ENCODE measurements around the gene TSKS. TPM values are rescaled to one million over a fixed set of nuclear protein-coding genes. Genes with fewer than 3 reads are reported as not detected.
A peak's percentile ranks its signal among the peaks of the same experiment; 100 is the strongest.

The TSKS gene
- total and polyA plus RNA-seq, 11 donors = 0.23 to 0.77 (median 0.40) TPM; not detected in 3

DNA sequence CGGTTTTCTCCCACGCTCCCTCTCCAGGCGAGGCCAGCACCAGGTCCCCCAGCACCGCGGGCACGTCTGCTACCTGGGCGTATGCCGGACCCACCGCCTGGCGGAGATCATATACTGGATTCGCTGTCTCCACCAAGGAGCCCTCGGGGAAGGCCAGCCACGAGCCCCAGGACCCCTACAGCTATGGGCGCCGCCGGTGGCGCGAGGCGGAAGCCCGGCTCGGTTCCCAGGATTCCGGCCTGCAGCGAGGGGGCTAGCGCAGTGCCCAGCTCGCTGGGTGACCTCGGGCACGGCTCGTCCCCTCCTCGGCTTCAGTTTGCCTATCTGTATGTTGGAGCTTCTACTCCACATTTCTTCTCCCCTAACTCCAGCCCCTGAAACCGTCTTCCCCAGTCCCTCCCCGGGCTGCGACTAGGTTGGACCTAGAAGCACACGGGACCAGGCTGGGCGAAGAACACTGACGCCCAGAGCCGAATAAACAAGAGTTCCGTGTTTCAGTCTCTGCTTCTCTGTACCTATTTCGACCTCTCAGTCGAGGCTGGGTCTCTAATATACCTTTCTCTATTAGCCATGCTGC, 72.9 kb downstream of the TSKS start:
- H3K36me3 ChIP-seq = peaks cover 0 to 22% (median 19%) of the 10 kb centered on the region in 9 donors
- peaks cover 0 to 56% (median 32%) of the 10 kb centered on the region in 12 donors for H3K4me1 ChIP-seq
- no peak for DNase-seq
- WGBS, 4 donors = 7 to 15% (median 11%) methylated on average over 26 to 39 of the region's 39 CpGs
- H3K27ac ChIP-seq = peak overlapping the region; percentile 20 to 85 (median 64)
- peaks cover 0 to 27% (median 0%) of the 10 kb centered on the region in 9 donors for H3K27me3 ChIP-seq
- H3K9me3 ChIP-seq = no peaks in the 10 kb centered on the region
- peak overlapping the region; percentile 25 to 71 (median 58) for H3K4me3 ChIP-seq
- ATAC-seq = peak in 3 of 4 donors; percentile 3 to 6 (median 5)
- intact Hi-C loops (cut with DNase I) = loop anchor here in 1 of 10 donors (5.0 kb wide), 1 partner anchor 72 kb away; the partner anchor contains the start of gene TSKS
- TF ChIP-seq POLR2A (IDR thresholded peaks at IDR 0.05) = no peak
- TF ChIP-seq, protein P1, sequence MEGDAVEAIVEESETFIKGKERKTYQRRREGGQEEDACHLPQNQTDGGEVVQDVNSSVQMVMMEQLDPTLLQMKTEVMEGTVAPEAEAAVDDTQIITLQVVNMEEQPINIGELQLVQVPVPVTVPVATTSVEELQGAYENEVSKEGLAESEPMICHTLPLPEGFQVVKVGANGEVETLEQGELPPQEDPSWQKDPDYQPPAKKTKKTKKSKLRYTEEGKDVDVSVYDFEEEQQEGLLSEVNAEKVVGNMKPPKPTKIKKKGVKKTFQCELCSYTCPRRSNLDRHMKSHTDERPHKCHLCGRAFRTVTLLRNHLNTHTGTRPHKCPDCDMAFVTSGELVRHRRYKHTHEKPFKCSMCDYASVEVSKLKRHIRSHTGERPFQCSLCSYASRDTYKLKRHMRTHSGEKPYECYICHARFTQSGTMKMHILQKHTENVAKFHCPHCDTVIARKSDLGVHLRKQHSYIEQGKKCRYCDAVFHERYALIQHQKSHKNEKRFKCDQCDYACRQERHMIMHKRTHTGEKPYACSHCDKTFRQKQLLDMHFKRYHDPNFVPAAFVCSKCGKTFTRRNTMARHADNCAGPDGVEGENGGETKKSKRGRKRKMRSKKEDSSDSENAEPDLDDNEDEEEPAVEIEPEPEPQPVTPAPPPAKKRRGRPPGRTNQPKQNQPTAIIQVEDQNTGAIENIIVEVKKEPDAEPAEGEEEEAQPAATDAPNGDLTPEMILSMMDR (IDR thresholded peaks at IDR 0.05) = peak in 1 of 12 donors; percentile 31

Small RNA genes within 50 kb of the gene (microRNA-seq; reads per million reads assigned to microRNA genes)
- gene MIR6799 = 0 to 3.5 (median 0.40) reads per million in 4 donors

Other genes starting within 250 kb of the TSKS start
- 10 to 100 TPM in 4 of 9 donors, 1 to 10 TPM in 5; 3.8 to 50.8 (median 9.6) TPM for gene RCN3, start 235.3 kb downstream of the TSKS start, total RNA-seq
- 10 to 100 TPM; 16.3 to 16.8 TPM for gene RCN3, start 235.3 kb downstream of the TSKS start, polyA plus RNA-seq
- gene NOSIP, start 182.8 kb downstream of the TSKS start, total RNA-seq = 10 to 100 TPM; 37.3 to 67.2 (median 46.3) TPM
- 10 to 100 TPM; 65.5 to 91.3 TPM for gene NOSIP, start 182.8 kb downstream of the TSKS start, polyA plus RNA-seq
- 1 to 10 TPM in 4 of 9 donors, under 1 TPM in 4, not detected in 1; 0.27 to 1.5 (median 0.88) TPM for gene PRRG2, start 182.0 kb downstream of the TSKS start, total RNA-seq
- 1 to 10 TPM in 1 of 2 donors, under 1 TPM in 1; 0.53 to 3.2 TPM for gene PRRG2, start 182.0 kb downstream of the TSKS start, polyA plus RNA-seq
- gene PRR12, start 172.1 kb downstream of the TSKS start, total RNA-seq = 10 to 100 TPM; 10.9 to 20.0 (median 15.5) TPM
- 10 to 100 TPM in 1 of 2 donors, 1 to 10 TPM in 1; 8.0 to 13.6 TPM for gene PRR12, start 172.1 kb downstream of the TSKS start, polyA plus RNA-seq
- 100 to 1,000 TPM in 7 of 9 donors, 10 to 100 TPM in 2; 64.4 to 149 (median 110) TPM for gene RRAS, start 123.2 kb downstream of the TSKS start, total RNA-seq
- gene RRAS, start 123.2 kb downstream of the TSKS start, polyA plus RNA-seq = 100 to 1,000 TPM; 133 to 177 TPM
- gene SCAF1, start 121.1 kb downstream of the TSKS start, total RNA-seq = 10 to 100 TPM; 24.5 to 52.8 (median 46.3) TPM
- gene SCAF1, start 121.1 kb downstream of the TSKS start, polyA plus RNA-seq = 10 to 100 TPM; 26.9 to 28.2 TPM
- gene IRF3, start 97.4 kb downstream of the TSKS start, total RNA-seq = 10 to 100 TPM; 23.1 to 55.7 (median 30.5) TPM
- gene IRF3, start 97.4 kb downstream of the TSKS start, polyA plus RNA-seq = 10 to 100 TPM; 35.1 to 68.0 TPM
- gene BCL2L12, start 97.4 kb downstream of the TSKS start, total RNA-seq = 10 to 100 TPM in 5 of 9 donors, 1 to 10 TPM in 4; 5.9 to 15.9 (median 10.0) TPM
- 10 to 100 TPM; 14.2 to 18.6 TPM for gene BCL2L12, start 97.4 kb downstream of the TSKS start, polyA plus RNA-seq
- gene PRMT1, start 86.0 kb downstream of the TSKS start, total RNA-seq = 100 to 1,000 TPM; 106 to 170 (median 124) TPM
- gene PRMT1, start 86.0 kb downstream of the TSKS start, polyA plus RNA-seq = 100 to 1,000 TPM; 113 to 283 TPM
- 1 to 10 TPM in 1 of 9 donors, under 1 TPM in 7, not detected in 1; 0.14 to 1.6 (median 0.48) TPM for gene ADM5, start 73.7 kb downstream of the TSKS start, total RNA-seq
- gene ADM5, start 73.7 kb downstream of the TSKS start, polyA plus RNA-seq = under 1 TPM; 0.58 to 0.76 TPM
- 1 to 10 TPM in 8 of 9 donors, under 1 TPM in 1; 1.00 to 6.0 (median 2.2) TPM for gene CPT1C, start 72.2 kb downstream of the TSKS start, total RNA-seq
- 1 to 10 TPM; 3.0 to 3.1 TPM for gene CPT1C, start 72.2 kb downstream of the TSKS start, polyA plus RNA-seq
- 100 to 1,000 TPM in 1 of 9 donors, 10 to 100 TPM in 8; 53.6 to 152 (median 70.5) TPM for gene AP2A1, start 3.7 kb upstream of the TSKS start, total RNA-seq
- 100 to 1,000 TPM in 1 of 2 donors, 10 to 100 TPM in 1; 33.4 to 115 TPM for gene AP2A1, start 3.7 kb upstream of the TSKS start, polyA plus RNA-seq
- 10 to 100 TPM; 12.7 to 29.1 (median 16.2) TPM for gene FUZ, start 50.0 kb upstream of the TSKS start, total RNA-seq
- gene FUZ, start 50.0 kb upstream of the TSKS start, polyA plus RNA-seq = 10 to 100 TPM; 14.3 to 24.3 TPM
- 100 to 1,000 TPM in 1 of 9 donors, 10 to 100 TPM in 8; 45.8 to 119 (median 54.7) TPM for gene MED25, start 55.0 kb upstream of the TSKS start, total RNA-seq
- 10 to 100 TPM; 44.1 to 60.2 TPM for gene MED25, start 55.0 kb upstream of the TSKS start, polyA plus RNA-seq
- 100 to 1,000 TPM in 1 of 9 donors, 10 to 100 TPM in 8; 70.9 to 109 (median 91.5) TPM for gene PTOV1, start 87.9 kb upstream of the TSKS start, total RNA-seq
- 100 to 1,000 TPM in 1 of 2 donors, 10 to 100 TPM in 1; 85.9 to 135 TPM for gene PTOV1, start 87.9 kb upstream of the TSKS start, polyA plus RNA-seq
- gene PNKP, start 104.3 kb upstream of the TSKS start, total RNA-seq = 10 to 100 TPM; 26.6 to 57.0 (median 36.8) TPM
- 10 to 100 TPM; 32.7 to 54.7 TPM for gene PNKP, start 104.3 kb upstream of the TSKS start, polyA plus RNA-seq
- 10 to 100 TPM; 25.3 to 46.0 (median 31.2) TPM for gene AKT1S1, start 114.0 kb upstream of the TSKS start, total RNA-seq
- 10 to 100 TPM; 41.9 to 55.1 TPM for gene AKT1S1, start 114.0 kb upstream of the TSKS start, polyA plus RNA-seq
- 10 to 100 TPM; 30.1 to 54.8 (median 39.8) TPM for gene TBC1D17, start 114.4 kb upstream of the TSKS start, total RNA-seq
- gene TBC1D17, start 114.4 kb upstream of the TSKS start, polyA plus RNA-seq = 10 to 100 TPM; 30.7 to 35.9 TPM
- 10 to 100 TPM in 2 of 9 donors, under 1 TPM in 4, not detected in 3; 0.27 to 21.6 (median 0.64) TPM for gene IL4I1, start 133.6 kb upstream of the TSKS start, total RNA-seq
- under 1 TPM in 1 of 2 donors, not detected in 1; 0.30 TPM for gene IL4I1, start 133.6 kb upstream of the TSKS start, polyA plus RNA-seq
- gene ATF5, start 165.9 kb upstream of the TSKS start, total RNA-seq = 10 to 100 TPM in 2 of 9 donors, 1 to 10 TPM in 7; 3.9 to 33.0 (median 8.2) TPM
- 10 to 100 TPM; 16.0 to 30.5 TPM for gene ATF5, start 165.9 kb upstream of the TSKS start, polyA plus RNA-seq
- gene NUP62, start 166.2 kb upstream of the TSKS start, total RNA-seq = 10 to 100 TPM; 24.6 to 61.9 (median 33.3) TPM
- gene NUP62, start 166.2 kb upstream of the TSKS start, polyA plus RNA-seq = 10 to 100 TPM; 14.0 to 30.3 TPM
- gene SIGLEC11, start 197.9 kb upstream of the TSKS start, total RNA-seq = 1 to 10 TPM in 5 of 9 donors, under 1 TPM in 2, not detected in 2; 0.37 to 3.0 (median 1.2) TPM
- under 1 TPM; 0.22 to 0.80 TPM for gene SIGLEC11, start 197.9 kb upstream of the TSKS start, polyA plus RNA-seq